AG09309 (cell line): ENCODE measurements around the gene ZSWIM6.

Experiments
- DNase-seq: peaks from one replicate; pipeline ENCODE4 v3.0.0-alpha.2; 2010; ENCODE audit warnings: low read depth
- H3K4me3 ChIP-seq: 2 replicates; pipeline ENCODE4 v1.5.1; 2011; ENCODE audit warnings: mild to moderate bottlenecking, low read depth, low read length, moderate library complexity; ENCODE audit not compliant: control insufficient read depth
- CTCF ChIP-seq: IDR thresholded peaks from 2 replicates; pipeline ENCODE4 v1.5.1; 2011; ENCODE audit warnings: mild to moderate bottlenecking, low read depth, low read length, inconsistent platforms; ENCODE audit not compliant: insufficient read depth, control insufficient read depth; ENCODE audit errors: missing control alignments

ZSWIM6 gene

GRCh38 chr5:61423487-61424145 lies 91.6 kb downstream of the ZSWIM6 start:
- no peak for TF ChIP-seq CTCF
- no peak for DNase-seq
- H3K4me3 ChIP-seq = no peak overlapping the region

GRCh38 chr5:61425918-61426317 lies 93.9 kb downstream of the ZSWIM6 start:
- TF ChIP-seq CTCF = no peak
- no peak overlapping the region for H3K4me3 ChIP-seq
- DNase-seq = no peak

- no peak for TF ChIP-seq CTCF
- H3K4me3 ChIP-seq = no peak overlapping the region
- no peak for DNase-seq
These were observed 97.8 kb downstream of the ZSWIM6 start for GRCh38 chr5:61429906-61430305.

GRCh38 chr5:61431923-61432620 lies 100.0 kb downstream of the ZSWIM6 start:
- H3K4me3 ChIP-seq = no peak overlapping the region
- TF ChIP-seq CTCF = no peak
- no peak for DNase-seq

- no peak for TF ChIP-seq CTCF
- no peak for DNase-seq
These were observed 103.3 kb downstream of the ZSWIM6 start for GRCh38 chr5:61435368-61435767.

GRCh38 chr5:61438298-61438970 lies 106.4 kb downstream of the ZSWIM6 start:
- no peak overlapping the region for H3K4me3 ChIP-seq
- DNase-seq = no peak
- no peak for TF ChIP-seq CTCF

More at GRCh38 chr5:61435368-61435767, 103.3 kb downstream of the ZSWIM6 start:
- H3K4me3 ChIP-seq = no peak overlapping the region
